H1 (cell line): ENCODE measurements around the gene LRRC4C. TPM values are rescaled to one million over a fixed set of nuclear protein-coding genes. Genes with fewer than 3 reads are reported as not detected.

Experiments used
- CTCF ChIA-PET: fragments of 300-600 bp; sonication (Branson Sonifier 250); formaldehyde crosslinking; loops from one replicate; lab custom pipeline; 2021; ENCODE audit not compliant: partially characterized antibody; lab: Charles Lee
- POLR2A ChIA-PET: fragments of 300-600 bp; sonication (Branson Sonifier 250); formaldehyde crosslinking; loops from one replicate; lab custom pipeline; 2021; ENCODE audit warnings: inconsistent platforms; ENCODE audit not compliant: partially characterized antibody; lab: Charles Lee
- DNase-seq, 2 experiments: peaks; one replicate each; pipeline versions ENCODE4 v3.0.0 to v3.0.0-alpha.2; 2010 to 2022; ENCODE audit warnings: low spot score in 2 of 2, low read depth in 1 of 2, mixed read lengths in 1 of 2
- FAIRE-seq: peaks from 2 replicates; lab custom pipeline; 2011; peaks lifted over from hg19 to GRCh38; lab: Jason Lieb, UNC
- H2AFZ ChIP-seq: 2 replicates; pipeline ENCODE4 v1.8.1; 2012; ENCODE audit warnings: low read length, inconsistent platforms
- H2AK5ac ChIP-seq: 2 replicates; pipeline ENCODE4 v1.6.1; 2013; ENCODE audit warnings: low read depth, low read length
- H2BK120ac ChIP-seq: replicated peaks from 2 replicates; pipeline ENCODE3; 2013; ENCODE audit warnings: low read depth, low read length, inconsistent platforms
- H2BK12ac ChIP-seq: 2 replicates; pipeline ENCODE4 v1.6.1; 2013; ENCODE audit warnings: low read depth, low read length
- H2BK15ac ChIP-seq: 2 replicates; pipeline ENCODE4 v1.6.1; 2013; ENCODE audit warnings: low read length
- H2BK20ac ChIP-seq: 2 replicates; pipeline ENCODE4 v1.6.1; 2013; ENCODE audit warnings: low read length
- H2BK5ac ChIP-seq: 2 replicates; pipeline ENCODE4 v1.6.1; 2013; ENCODE audit warnings: low read depth, low read length
- H3K14ac ChIP-seq: 2 replicates; pipeline ENCODE4 v1.6.1; 2013; ENCODE audit warnings: inconsistent platforms; ENCODE audit not compliant: insufficient read length
- H3K18ac ChIP-seq: 2 replicates; pipeline ENCODE4 v1.6.1; 2013; ENCODE audit warnings: low read length; ENCODE audit errors: extremely low read depth
- H3K23ac ChIP-seq: 2 replicates; pipeline ENCODE4 v1.6.1; 2013; ENCODE audit warnings: inconsistent platforms; ENCODE audit not compliant: insufficient read length
- H3K23me2 ChIP-seq: 2 replicates; pipeline ENCODE4 v1.6.1; 2013; ENCODE audit warnings: low read depth, low read length
- H3K27ac ChIP-seq: 2 replicates; pipeline ENCODE4 v1.6.1; 2011; ENCODE audit warnings: low read depth, low read length, inconsistent platforms
- H3K27me3 ChIP-seq, 4 experiments: replicated peaks in 1 of 4; 1 replicate in 1 of 4; 2 replicates in 3 of 4; pipeline versions ENCODE4 v1.6.1 to v1.8.1; 2011 to 2013; ENCODE audit warnings: low read length in 3 of 4, mild to moderate bottlenecking in 3 of 4, inconsistent platforms in 2 of 4, mixed read lengths in 2 of 4, moderate library complexity in 1 of 4; ENCODE audit not compliant: control insufficient read depth in 3 of 4, insufficient read depth in 3 of 4; ENCODE audit errors: extremely low read depth in 1 of 4
- H3K36me3 ChIP-seq, 4 experiments: 2 replicates each; pipeline versions ENCODE4 v1.6.1 to v1.8.1; 2011 to 2013; ENCODE audit warnings: mild to moderate bottlenecking in 4 of 4, low read length in 3 of 4, moderate library complexity in 2 of 4, control low read depth in 1 of 4, inconsistent platforms in 1 of 4; ENCODE audit not compliant: insufficient read depth in 4 of 4, control insufficient read depth in 2 of 4
- H3K4ac ChIP-seq: replicated peaks from 2 replicates; pipeline ENCODE3; 2013; ENCODE audit warnings: low read length, low read depth, mixed read lengths, inconsistent platforms; ENCODE audit not compliant: insufficient read length
- H3K4me1 ChIP-seq, 4 experiments: replicated peaks in 1 of 4; 1 replicate in 1 of 4; 2 replicates in 3 of 4; pipeline versions ENCODE4 v1.6.1 to v1.8.1; 2011 to 2013; ENCODE audit warnings: low read length in 3 of 4, inconsistent platforms in 2 of 4, mixed read lengths in 1 of 4; ENCODE audit not compliant: insufficient read depth in 4 of 4, control insufficient read depth in 3 of 4
- H3K4me2 ChIP-seq, 2 experiments: 2 replicates each; pipeline versions ENCODE4 v1.6.1 to v1.8.1; 2011 to 2013; ENCODE audit warnings: low read depth in 2 of 2, low read length in 2 of 2, control low read depth in 1 of 2, inconsistent platforms in 1 of 2, mild to moderate bottlenecking in 1 of 2; ENCODE audit not compliant: insufficient read depth in 1 of 2
- H3K4me3 ChIP-seq, 4 experiments: fragments of 200-600, 300-600 bp in 1 of 4; sonication (generic), shearing (Covaris generic), sonication (Bioruptor Twin) in 1 of 4; 2 replicates each; pipeline versions ENCODE4 v1.5.1 to v1.8.1; 2011 to 2016; ENCODE audit warnings: low read length in 4 of 4, low read depth in 3 of 4, control low read depth in 2 of 4, inconsistent platforms in 2 of 4, mild to moderate bottlenecking in 2 of 4, mixed read lengths in 1 of 4, moderate library complexity in 1 of 4; ENCODE audit not compliant: insufficient read depth in 2 of 4; ENCODE audit errors: extremely low read depth in 1 of 4
- H3K56ac ChIP-seq: replicated peaks from 2 replicates; pipeline ENCODE3; 2013; ENCODE audit warnings: low read depth, mild to moderate bottlenecking, mixed read lengths, low read length, inconsistent platforms; ENCODE audit not compliant: insufficient read length
- H3K79me1 ChIP-seq: 2 replicates; pipeline ENCODE4 v1.6.1; 2013; ENCODE audit warnings: low read depth, low read length, control low read depth
- H3K79me2 ChIP-seq, 2 experiments: 2 replicates each; pipeline versions ENCODE4 v1.6.1 to v1.8.1; 2012 to 2013; ENCODE audit warnings: low read length in 2 of 2, mild to moderate bottlenecking in 2 of 2, inconsistent platforms in 1 of 2; ENCODE audit not compliant: insufficient read depth in 2 of 2, control insufficient read depth in 1 of 2
- H3K9ac ChIP-seq, 4 experiments: replicated peaks in 1 of 4; 1 replicate in 1 of 4; 2 replicates in 3 of 4; pipeline versions ENCODE4 v1.6.1 to v1.8.1; 2011 to 2013; ENCODE audit warnings: low read depth in 3 of 4, low read length in 3 of 4, control low read depth in 2 of 4, mild to moderate bottlenecking in 2 of 4, moderate library complexity in 2 of 4, inconsistent platforms in 1 of 4; ENCODE audit errors: extremely low read depth in 1 of 4
- H3K9me3 ChIP-seq, 2 experiments: 2 replicates each; pipeline versions ENCODE4 v1.6.1 to v1.8.1; 2012 to 2013; ENCODE audit warnings: mild to moderate bottlenecking in 2 of 2, moderate library complexity in 2 of 2, control low read depth in 1 of 2, inconsistent platforms in 1 of 2, low read depth in 1 of 2, low read length in 1 of 2, mixed read lengths in 1 of 2; ENCODE audit not compliant: insufficient read depth in 2 of 2
- H4K20me1 ChIP-seq, 2 experiments: replicated peaks in 1 of 2; 2 replicates each; pipeline versions ENCODE3 to v1.8.1; 2011 to 2013; ENCODE audit warnings: inconsistent platforms in 2 of 2, low read length in 2 of 2, mild to moderate bottlenecking in 1 of 2; ENCODE audit not compliant: insufficient read depth in 2 of 2, control insufficient read depth in 1 of 2
- H4K5ac ChIP-seq: 2 replicates; pipeline ENCODE4 v1.6.1; 2013; ENCODE audit warnings: low read length, low read depth, mixed read lengths, inconsistent platforms; ENCODE audit not compliant: insufficient read length
- H4K8ac ChIP-seq: 2 replicates; pipeline ENCODE4 v1.8.0; 2013; ENCODE audit warnings: mild to moderate bottlenecking, moderate library complexity, low read length, inconsistent platforms; ENCODE audit not compliant: insufficient read depth; ENCODE audit errors: extremely low read depth
- H4K91ac ChIP-seq: replicated peaks from 2 replicates; pipeline ENCODE3; 2013; ENCODE audit warnings: low read length, mixed read lengths, inconsistent platforms; ENCODE audit not compliant: insufficient read length
- CREB1 ChIP-seq: IDR thresholded peaks from 2 replicates; pipeline ENCODE4 v1.6.1; 2012; ENCODE audit warnings: inconsistent platforms
- HDAC2 ChIP-seq, 2 experiments: fragments of 300-600 bp in 1 of 2; sonication (generic) in 1 of 2; IDR thresholded peaks; 2 replicates each; pipeline ENCODE4 v1.6.1; 2011 to 2012; ENCODE audit warnings: low read depth in 2 of 2, low read length in 2 of 2, mild to moderate bottlenecking in 2 of 2, moderate library complexity in 2 of 2, borderline replicate concordance in 1 of 2, inconsistent platforms in 1 of 2
- HDAC6 ChIP-seq: IDR thresholded peaks from one replicate; pipeline ENCODE4 v1.7.1; 2012; ENCODE audit warnings: low read depth, mild to moderate bottlenecking, inconsistent platforms, low read length, moderate library complexity
- JUND ChIP-seq: IDR thresholded peaks from 2 replicates; pipeline ENCODE4 v1.6.1; 2011; ENCODE audit warnings: mild to moderate bottlenecking, improper control_type of control experiment, low read length
- RFX5 ChIP-seq: IDR thresholded peaks from 2 replicates; pipeline ENCODE4 v1.6.1; 2011; ENCODE audit warnings: low read depth, low read length, improper control_type of control experiment, borderline replicate concordance
- SP1 ChIP-seq: IDR thresholded peaks from 2 replicates; pipeline ENCODE4 v1.6.1; 2011; ENCODE audit warnings: low read depth, low read length
- SP2 ChIP-seq: IDR thresholded peaks from 2 replicates; pipeline ENCODE4 v1.6.1; 2012; ENCODE audit warnings: mild to moderate bottlenecking, low read length, inconsistent platforms
- ZNF274 ChIP-seq: IDR thresholded peaks from 2 replicates; pipeline ENCODE4 v1.7.0; 2012; ENCODE audit warnings: low read length, borderline replicate concordance; ENCODE audit errors: extremely low read depth
- WGBS, 2 experiments: shearing (Covaris generic) in 1 of 2; methylation state at CpG; one replicate each; pipeline versions ENCODE4 v1.1.6 to v1.1.7; 2013 to 2015; ENCODE audit warnings: low lambda C conversion rate in 2 of 2, mixed read lengths in 2 of 2, inconsistent platforms in 1 of 2, low coverage in 1 of 2, missing lambda C conversion rate in 1 of 2; ENCODE audit not compliant: insufficient replicate concordance in 2 of 2, insufficient coverage in 1 of 2, insufficient read length in 1 of 2; ENCODE audit errors: extremely low coverage in 1 of 2, missing lambda C conversion rate in 1 of 2; 5-methylcytosine and 5-hydroxymethylcytosine counted together
- polyA plus RNA-seq, 7 experiments: library from polyadenylated mRNA; depleted of rRNA in 3 of 7; stranded (reverse) in 5 of 7; unstranded in 2 of 7; fragments of >200 nt in 5 of 7; fragments of 200-250 nt in 2 of 7; gene quantifications; 1 replicate in 5 of 7; 2 replicates in 1 of 7; 4 replicates in 1 of 7; pipeline versions ENCODE4 v1.2.1 to v1.2.3, GENCODE V29; 2011 to 2013; ENCODE audit warnings: missing spikeins in 2 of 7, mixed read lengths in 2 of 7
- total RNA-seq: library from RNA; stranded (reverse); fragmentation: NEBNext Ultra II Directional; extraction: Animal tissue kit (Norgen Biotek cat#: 25700); gene quantifications from 2 replicates; pipeline ENCODE4 v1.2.1, GENCODE V29; 2021

The LRRC4C gene
- total and polyA plus RNA-seq, 2 of the 8 experiments (the other 6 are each of a cell fraction or from before 2014, with no cell fraction given): 0.23 to 2.2 TPM

- H3K79me1 ChIP-seq: no peaks in the 10 kb centered on the region
- 82% methylated on average over 2 of the region's 2 CpGs; no CpG with 5 or more reads in 1 of the 2 experiments for WGBS, 2 experiments
- no peaks in the 10 kb centered on the region for H3K9me3 ChIP-seq
- TF ChIP-seq ZNF274: no peak
- TF ChIP-seq SP2: no peak
- no peak for TF ChIP-seq HDAC2 (IDR thresholded peaks at IDR 0.05; ENCODE audit: borderline replicate concordance in 1 of 2, low read depth in 2 of 2, low read length in 2 of 2)
- no peak for TF ChIP-seq HDAC6
- no peak for TF ChIP-seq RFX5
- TF ChIP-seq CREB1: no peak
- no peak for TF ChIP-seq SP1
- TF ChIP-seq JUND: no peak
These were observed 140.0 kb downstream of the LRRC4C start for GRCh38 chr11:41319434-41319833.

More at GRCh38 chr11:41319434-41319833, 140.0 kb downstream of the LRRC4C start:
- H3K18ac ChIP-seq: no peak overlapping the region
- no peaks in the 10 kb centered on the region for H3K36me3 ChIP-seq
- H3K27ac ChIP-seq: no peak overlapping the region
- no peak for FAIRE-seq
- DNase-seq: no peak
- POLR2A ChIA-PET: no interaction called here
- no peak overlapping the region for H4K8ac ChIP-seq
- no peak overlapping the region for H2BK15ac ChIP-seq
- no peak overlapping the region for H2BK20ac ChIP-seq
- no peak overlapping the region for H3K23ac ChIP-seq
- no peak overlapping the region for H3K9ac ChIP-seq
- no peaks in the 10 kb centered on the region for H3K23me2 ChIP-seq
- no peak overlapping the region for H2BK12ac ChIP-seq
- no peak overlapping the region for H3K4ac ChIP-seq
- H2AK5ac ChIP-seq: no peak overlapping the region
- no peak overlapping the region for H2BK5ac ChIP-seq
- CTCF ChIA-PET: interaction anchor here (1.5 kb wide), 1 partner anchor 10 kb away, joined by 6 read pairs; no protein-coding TSS in a partner anchor
- H4K5ac ChIP-seq: no peak overlapping the region
- no peak overlapping the region for H3K4me2 ChIP-seq
- no peak overlapping the region for H4K91ac ChIP-seq
- no peak overlapping the region for H3K4me3 ChIP-seq
- H3K4me1 ChIP-seq: no peaks in the 10 kb centered on the region
- no peaks in the 10 kb centered on the region for H3K27me3 ChIP-seq
- no peak overlapping the region for H2BK120ac ChIP-seq
- H4K20me1 ChIP-seq: no peaks in the 10 kb centered on the region
- no peak overlapping the region for H3K14ac ChIP-seq
- no peak overlapping the region for H2AFZ ChIP-seq
- no peak overlapping the region for H3K56ac ChIP-seq
- no peaks in the 10 kb centered on the region for H3K79me2 ChIP-seq
